ENCODE data around the gene NFIL3. TPM values are rescaled to one million over a fixed set of nuclear protein-coding genes. Genes with fewer than 3 reads are reported as not detected.

NFIL3 gene
- total and polyA plus RNA-seq, 2 of the 4 experiments (the other 2 are of a cell fraction), result 27.6 to 27.7 TPM

- Histone ChIP-seq H3K9me1 (ENCODE audit: insufficient read depth, low read length) (peaks cover 7% of the 10 kb centered on the region; the same call in 1 of the 2 replicates), H4K5ac (ENCODE audit: low read depth, low read length) (no peak overlapping the region)
These were observed 36.9 kb downstream of the NFIL3 start for GRCh38 chr9:91386765-91387164.

More at GRCh38 chr9:91386765-91387164, 36.9 kb downstream of the NFIL3 start:
- ChIA-PET POLR2A (ENCODE audit: unreplicated experiment) (interaction anchor here (0.6 kb wide), 1 partner anchor 72 kb away, joined by 6 read pairs; no protein-coding TSS in a partner anchor), CTCF (no interaction called here)
- DNase-seq (no peak), ATAC-seq (ENCODE audit: low read depth) (no peak)
- no peaks in the 10 kb centered on the region for H4K20me1 ChIP-seq (ENCODE audit: insufficient read depth, low read length)
- no peak overlapping the region for H4K8ac ChIP-seq (ENCODE audit: low read depth in 2 of 2, low read length in 2 of 2)
- peaks cover 2% of the 10 kb centered on the region; the same call in 1 of the 2 replicates for H3K4me1 ChIP-seq (ENCODE audit: control insufficient read depth, insufficient read depth, low read length)
- H3K56ac ChIP-seq (ENCODE audit: extremely low read depth, insufficient read depth, low read length), result no peak overlapping the region
- H2AK5ac ChIP-seq (ENCODE audit: low read depth, low read length), result no peak overlapping the region
- intact Hi-C loops (cut with micrococcal nuclease) (no loop called here), in situ Hi-C loops (cut with MboI; ENCODE audit: low sequenced_read_pairs) (no loop called here), dilution Hi-C loops (cut with HindIII; ENCODE audit: low sequenced_read_pairs, unreplicated experiment) (no loop called here)
- no peak overlapping the region for H2AK9ac ChIP-seq (replicated peaks; ENCODE audit: low read depth, low read length, poor library complexity)
- H2AFZ ChIP-seq (replicated peaks; ENCODE audit: low read length, poor library complexity), result no peak overlapping the region
- no peak overlapping the region for H3K4ac ChIP-seq (ENCODE audit: low read depth, low read length)
- no TSS peak for BruUV-seq (replicated peaks)
- H2BK15ac ChIP-seq (ENCODE audit: low read depth, low read length), result no peak overlapping the region
- H3K9ac ChIP-seq (ENCODE audit: low read depth, low read length), result no peak overlapping the region
- no peak for TF ChIP-seq SMC3 (IDR thresholded peaks at IDR 0.05; ENCODE audit: low read depth, low read length)
- TF ChIP-seq BHLHE40 (IDR thresholded peaks at IDR 0.05; ENCODE audit: low read depth, low read length), result no peak
- TF ChIP-seq CTCF (conservative IDR thresholded peaks at IDR 0.05; ENCODE audit: low read depth, low read length), result no peak
- no peak for TF ChIP-seq NFE2L2 (IDR thresholded peaks at IDR 0.05; ENCODE audit: low read depth, low read length)
- no peaks in the 10 kb centered on the region for H3K27me3 ChIP-seq (ENCODE audit: control insufficient read depth, insufficient read depth, low read length)
- H2BK5ac ChIP-seq (ENCODE audit: low read depth, low read length, poor library complexity, severe bottlenecking), result no peak overlapping the region
- H3K27ac ChIP-seq (ENCODE audit: insufficient read depth, low read length), result no peak overlapping the region
- no peak overlapping the region for H3K4me2 ChIP-seq (ENCODE audit: low read depth, low read length)
- H2BK120ac ChIP-seq (ENCODE audit: low read depth, low read length), result no peak overlapping the region
- no peak overlapping the region for H3K18ac ChIP-seq (ENCODE audit: low read depth, low read length)
- H4K91ac ChIP-seq (ENCODE audit: insufficient read depth, low read depth, low read length), result no peak overlapping the region
- H3K36me3 ChIP-seq (ENCODE audit: control insufficient read depth, insufficient read depth, low read length), result no peaks in the 10 kb centered on the region
- H2BK20ac ChIP-seq (ENCODE audit: low read depth, low read length), result no peak overlapping the region
- H3K14ac ChIP-seq (replicated peaks; ENCODE audit: low read depth, low read length), result no peak overlapping the region
- no peak overlapping the region for H3K4me3 ChIP-seq (ENCODE audit: insufficient read depth, low read depth, low read length)
- no peak overlapping the region for H3K23ac ChIP-seq (ENCODE audit: low read depth, low read length)
- H3K9me3 ChIP-seq (ENCODE audit: control insufficient read depth, insufficient read depth, low read length), result no peaks in the 10 kb centered on the region
- no peaks in the 10 kb centered on the region for H3K79me1 ChIP-seq (ENCODE audit: low read depth in 1 of 2, low read length in 2 of 2)
